GM23338 (cell line): ENCODE data around the gene FCRL1. TPM values are rescaled to one million over a fixed set of nuclear protein-coding genes. Genes with fewer than 3 reads are reported as not detected.

Experiments
- ATAC-seq: fragments of 200-7000 bp; cut with Tn5 transposase; 3 replicates; pipeline ENCODE4 v1.9.1; 2020
- DNase-seq: peaks from one replicate; pipeline ENCODE4 v3.0.0-alpha.2; 2015; ENCODE audit warnings: low spot score
- H2AFZ ChIP-seq: fragments of 200-600 bp; sonication (generic); 2 replicates; pipeline ENCODE4 v1.8.0; 2016; ENCODE audit warnings: antibody characterized with exemption, mild to moderate bottlenecking, moderate library complexity
- H3F3A ChIP-seq: fragments of 200-600 bp; sonication (generic); replicated peaks from 2 replicates; pipeline ENCODE4 v1.8.0; 2017; ENCODE audit warnings: antibody characterized with exemption, mixed run types, low read depth
- H3K27ac ChIP-seq: fragments of 200-600 bp; sonication (generic); 2 replicates; pipeline ENCODE4 v1.6.1; 2016; ENCODE audit warnings: low read depth
- H3K27me3 ChIP-seq: fragments of 200-600 bp; sonication (generic); 2 replicates; pipeline ENCODE4 v1.8.0; 2016; ENCODE audit warnings: mild to moderate bottlenecking, mixed run types, moderate library complexity; ENCODE audit not compliant: insufficient read depth
- H3K36me3 ChIP-seq: fragments of 200-600 bp; sonication (generic); 2 replicates; pipeline ENCODE4 v1.8.0; 2016; ENCODE audit warnings: mild to moderate bottlenecking; ENCODE audit not compliant: insufficient read depth
- H3K4me1 ChIP-seq: fragments of 200-600 bp; sonication (generic); 2 replicates; pipeline ENCODE4 v1.8.0; 2016; ENCODE audit warnings: mild to moderate bottlenecking, moderate library complexity; ENCODE audit not compliant: insufficient read depth
- H3K4me2 ChIP-seq: fragments of 200-600 bp; sonication (generic); 2 replicates; pipeline ENCODE4 v1.7.1; 2017; ENCODE audit warnings: mixed run types
- H3K4me3 ChIP-seq: fragments of 200-600 bp; sonication (generic); 2 replicates; pipeline ENCODE4 v1.6.1; 2016; ENCODE audit warnings: mixed run types
- H3K79me2 ChIP-seq: fragments of 200-600 bp; sonication (generic); replicated peaks from 2 replicates; pipeline ENCODE4 v1.8.0; 2017; ENCODE audit warnings: mild to moderate bottlenecking; ENCODE audit not compliant: insufficient read depth
- H3K9me2 ChIP-seq: fragments of 200-600 bp; sonication (generic); 2 replicates; pipeline ENCODE4 v1.8.0; 2017; ENCODE audit not compliant: insufficient read depth
- H4K20me1 ChIP-seq: fragments of 200-600 bp; sonication (generic); replicated peaks from 2 replicates; pipeline ENCODE4 v1.8.0; 2017; ENCODE audit warnings: mild to moderate bottlenecking; ENCODE audit not compliant: insufficient read depth
- H3K27ac Mint-ChIP-seq: 2 replicates; pipeline ENCODE4 v1.8.0; 2020; ENCODE audit warnings: inconsistent platforms, mild to moderate bottlenecking, moderate library complexity, mixed read lengths
- H3K27me3 Mint-ChIP-seq: 3 replicates; pipeline ENCODE4 v1.8.0; 2022; ENCODE audit warnings: low read depth, mild to moderate bottlenecking, moderate library complexity, mixed read lengths, inconsistent platforms; ENCODE audit not compliant: insufficient read depth, poor library complexity
- H3K36me3 Mint-ChIP-seq: 3 replicates; pipeline ENCODE4 v1.8.0; 2021; ENCODE audit warnings: low read depth, mild to moderate bottlenecking, inconsistent platforms, moderate library complexity, mixed read lengths
- H3K4me1 Mint-ChIP-seq: 3 replicates; pipeline ENCODE4 v1.8.0; 2020; ENCODE audit warnings: mild to moderate bottlenecking, inconsistent platforms, mixed read lengths
- H3K4me3 Mint-ChIP-seq: 3 replicates; pipeline ENCODE4 v1.8.0; 2021; ENCODE audit warnings: moderate library complexity, mild to moderate bottlenecking, inconsistent platforms, mixed read lengths
- H3K9me3 Mint-ChIP-seq: 3 replicates; pipeline ENCODE4 v1.8.0; 2020; ENCODE audit warnings: moderate library complexity, mild to moderate bottlenecking, inconsistent platforms, mixed read lengths
- CREB1 ChIP-seq: fragments of 250-450 bp; sonication (Bioruptor Pico); IDR thresholded peaks from 2 replicates; pipeline ENCODE4 v1.5.0; 2020; ENCODE audit warnings: low read depth, mild to moderate bottlenecking, moderate library complexity
- EZH2 ChIP-seq: fragments of 200-600 bp; sonication (generic); IDR thresholded peaks from one replicate; pipeline ENCODE4 v1.8.0; 2017; ENCODE audit warnings: antibody characterized with exemption, mild to moderate bottlenecking, low read depth; ENCODE audit not compliant: unreplicated experiment
- EZH2phosphoT487 ChIP-seq: fragments of 200-600 bp; sonication (generic); IDR thresholded peaks from one replicate; pipeline ENCODE4 v1.8.1; 2018; ENCODE audit warnings: antibody characterized with exemption; ENCODE audit not compliant: unreplicated experiment
- JUNB ChIP-seq: IDR thresholded peaks from one replicate; pipeline ENCODE4 v1.6.1; 2016; ENCODE audit warnings: antibody characterized with exemption; ENCODE audit not compliant: unreplicated experiment
- NANOG ChIP-seq: IDR thresholded peaks from 2 replicates; pipeline ENCODE4 v1.6.1; 2016; ENCODE audit warnings: antibody characterized with exemption, borderline replicate concordance
- POLR2AphosphoS5 ChIP-seq: IDR thresholded peaks from 2 replicates; pipeline ENCODE4 v1.6.1; 2016; ENCODE audit warnings: antibody characterized with exemption, low read depth
- REST ChIP-seq: IDR thresholded peaks from one replicate; pipeline ENCODE4 v1.6.1; 2018; ENCODE audit warnings: antibody characterized with exemption; ENCODE audit not compliant: unreplicated experiment
- STAT1 ChIP-seq: IDR thresholded peaks from one replicate; pipeline ENCODE4 v1.6.1; 2016; ENCODE audit warnings: antibody characterized with exemption; ENCODE audit not compliant: unreplicated experiment
- ZNF114 ChIP-seq: fragments of 250-450 bp; sonication (Bioruptor Pico); IDR thresholded peaks from 2 replicates; pipeline ENCODE4 v1.5.0; 2020; ENCODE audit warnings: mild to moderate bottlenecking, moderate library complexity
- ZNF331 ChIP-seq: fragments of 250-450 bp; sonication (Bioruptor Pico); IDR thresholded peaks from 2 replicates; pipeline ENCODE4 v1.5.0; 2020; ENCODE audit warnings: low read depth, mild to moderate bottlenecking, moderate library complexity
- polyA plus RNA-seq: library from polyadenylated mRNA; unstranded; fragments of >200 nt; fragmentation: Nextera tagmentation; extraction: Ambion mirVana; gene quantifications from 2 replicates; pipeline ENCODE4 v1.2.1, GENCODE V29; 2016
- total RNA-seq: library from RNA; depleted of rRNA; stranded (reverse); fragments of >200 nt; shearing (Covaris generic); gene quantifications from 2 replicates; pipeline ENCODE4 v1.2.3, GENCODE V29; 2014
- TF ChIP-seq, protein P1 (sequence below), 2 experiments: fragments of 200-600 bp in 1 of 2; sonication (generic) in 1 of 2; conservative IDR thresholded peaks; 2 replicates each; pipeline versions ENCODE4 v1.5.1 to v1.6.1; 2016 to 2017; ENCODE audit warnings: antibody characterized with exemption in 2 of 2, low read depth in 2 of 2, mild to moderate bottlenecking in 2 of 2, moderate library complexity in 1 of 2
- TF ChIP-seq, protein P2 (sequence below): fragments of 250-450 bp; sonication (Bioruptor Pico); IDR thresholded peaks from 2 replicates; pipeline ENCODE4 v1.5.0; 2020; ENCODE audit warnings: mild to moderate bottlenecking, moderate library complexity
- TF ChIP-seq, protein P3 (sequence below): IDR thresholded peaks from 2 replicates; pipeline ENCODE4 v1.6.1; 2016; ENCODE audit warnings: antibody characterized with exemption

Gene FCRL1
- total and polyA plus RNA-seq, 2 experiments from 2014 or later: not detected

GRCh38 chr1:157829711-157830110, 9.8 kb upstream of the FCRL1 start:
- Mint-ChIP-seq H3K4me3 (no peak overlapping the region), H3K9me3 (no peaks in the 10 kb centered on the region), H3K36me3 (no peaks in the 10 kb centered on the region), H3K4me1 (no peaks in the 10 kb centered on the region), H3K27ac (no peak overlapping the region), H3K27me3 (no peaks in the 10 kb centered on the region)
- Histone ChIP-seq H3K79me2 (no peaks in the 10 kb centered on the region), H2AFZ (no peak overlapping the region), H3K36me3 (no peaks in the 10 kb centered on the region), H3K9me2 (peaks cover 16% of the 10 kb centered on the region; the same call in 1 of the 2 replicates), H4K20me1 (no peaks in the 10 kb centered on the region), H3K27ac (no peak overlapping the region), H3K4me3 (no peak overlapping the region), H3K4me1 (no peaks in the 10 kb centered on the region), H3F3A (no peaks in the 10 kb centered on the region), H3K27me3 (no peaks in the 10 kb centered on the region), H3K4me2 (no peak overlapping the region)
- TF ChIP-seq JUNB (no peak), REST (no peak), EZH2 (no peak), CREB1 (no peak), NANOG (no peak), ZNF114 (no peak), STAT1 (no peak), EZH2phosphoT487 (no peak), ZNF331 (CRISPR knock-in tag) (no peak), POLR2AphosphoS5 (no peak)
- TF ChIP-seq, protein P1, sequence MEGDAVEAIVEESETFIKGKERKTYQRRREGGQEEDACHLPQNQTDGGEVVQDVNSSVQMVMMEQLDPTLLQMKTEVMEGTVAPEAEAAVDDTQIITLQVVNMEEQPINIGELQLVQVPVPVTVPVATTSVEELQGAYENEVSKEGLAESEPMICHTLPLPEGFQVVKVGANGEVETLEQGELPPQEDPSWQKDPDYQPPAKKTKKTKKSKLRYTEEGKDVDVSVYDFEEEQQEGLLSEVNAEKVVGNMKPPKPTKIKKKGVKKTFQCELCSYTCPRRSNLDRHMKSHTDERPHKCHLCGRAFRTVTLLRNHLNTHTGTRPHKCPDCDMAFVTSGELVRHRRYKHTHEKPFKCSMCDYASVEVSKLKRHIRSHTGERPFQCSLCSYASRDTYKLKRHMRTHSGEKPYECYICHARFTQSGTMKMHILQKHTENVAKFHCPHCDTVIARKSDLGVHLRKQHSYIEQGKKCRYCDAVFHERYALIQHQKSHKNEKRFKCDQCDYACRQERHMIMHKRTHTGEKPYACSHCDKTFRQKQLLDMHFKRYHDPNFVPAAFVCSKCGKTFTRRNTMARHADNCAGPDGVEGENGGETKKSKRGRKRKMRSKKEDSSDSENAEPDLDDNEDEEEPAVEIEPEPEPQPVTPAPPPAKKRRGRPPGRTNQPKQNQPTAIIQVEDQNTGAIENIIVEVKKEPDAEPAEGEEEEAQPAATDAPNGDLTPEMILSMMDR (conservative IDR thresholded peaks at IDR 0.05; ENCODE audit: low read depth in 2 of 2): no peak
- TF ChIP-seq, protein P2, sequence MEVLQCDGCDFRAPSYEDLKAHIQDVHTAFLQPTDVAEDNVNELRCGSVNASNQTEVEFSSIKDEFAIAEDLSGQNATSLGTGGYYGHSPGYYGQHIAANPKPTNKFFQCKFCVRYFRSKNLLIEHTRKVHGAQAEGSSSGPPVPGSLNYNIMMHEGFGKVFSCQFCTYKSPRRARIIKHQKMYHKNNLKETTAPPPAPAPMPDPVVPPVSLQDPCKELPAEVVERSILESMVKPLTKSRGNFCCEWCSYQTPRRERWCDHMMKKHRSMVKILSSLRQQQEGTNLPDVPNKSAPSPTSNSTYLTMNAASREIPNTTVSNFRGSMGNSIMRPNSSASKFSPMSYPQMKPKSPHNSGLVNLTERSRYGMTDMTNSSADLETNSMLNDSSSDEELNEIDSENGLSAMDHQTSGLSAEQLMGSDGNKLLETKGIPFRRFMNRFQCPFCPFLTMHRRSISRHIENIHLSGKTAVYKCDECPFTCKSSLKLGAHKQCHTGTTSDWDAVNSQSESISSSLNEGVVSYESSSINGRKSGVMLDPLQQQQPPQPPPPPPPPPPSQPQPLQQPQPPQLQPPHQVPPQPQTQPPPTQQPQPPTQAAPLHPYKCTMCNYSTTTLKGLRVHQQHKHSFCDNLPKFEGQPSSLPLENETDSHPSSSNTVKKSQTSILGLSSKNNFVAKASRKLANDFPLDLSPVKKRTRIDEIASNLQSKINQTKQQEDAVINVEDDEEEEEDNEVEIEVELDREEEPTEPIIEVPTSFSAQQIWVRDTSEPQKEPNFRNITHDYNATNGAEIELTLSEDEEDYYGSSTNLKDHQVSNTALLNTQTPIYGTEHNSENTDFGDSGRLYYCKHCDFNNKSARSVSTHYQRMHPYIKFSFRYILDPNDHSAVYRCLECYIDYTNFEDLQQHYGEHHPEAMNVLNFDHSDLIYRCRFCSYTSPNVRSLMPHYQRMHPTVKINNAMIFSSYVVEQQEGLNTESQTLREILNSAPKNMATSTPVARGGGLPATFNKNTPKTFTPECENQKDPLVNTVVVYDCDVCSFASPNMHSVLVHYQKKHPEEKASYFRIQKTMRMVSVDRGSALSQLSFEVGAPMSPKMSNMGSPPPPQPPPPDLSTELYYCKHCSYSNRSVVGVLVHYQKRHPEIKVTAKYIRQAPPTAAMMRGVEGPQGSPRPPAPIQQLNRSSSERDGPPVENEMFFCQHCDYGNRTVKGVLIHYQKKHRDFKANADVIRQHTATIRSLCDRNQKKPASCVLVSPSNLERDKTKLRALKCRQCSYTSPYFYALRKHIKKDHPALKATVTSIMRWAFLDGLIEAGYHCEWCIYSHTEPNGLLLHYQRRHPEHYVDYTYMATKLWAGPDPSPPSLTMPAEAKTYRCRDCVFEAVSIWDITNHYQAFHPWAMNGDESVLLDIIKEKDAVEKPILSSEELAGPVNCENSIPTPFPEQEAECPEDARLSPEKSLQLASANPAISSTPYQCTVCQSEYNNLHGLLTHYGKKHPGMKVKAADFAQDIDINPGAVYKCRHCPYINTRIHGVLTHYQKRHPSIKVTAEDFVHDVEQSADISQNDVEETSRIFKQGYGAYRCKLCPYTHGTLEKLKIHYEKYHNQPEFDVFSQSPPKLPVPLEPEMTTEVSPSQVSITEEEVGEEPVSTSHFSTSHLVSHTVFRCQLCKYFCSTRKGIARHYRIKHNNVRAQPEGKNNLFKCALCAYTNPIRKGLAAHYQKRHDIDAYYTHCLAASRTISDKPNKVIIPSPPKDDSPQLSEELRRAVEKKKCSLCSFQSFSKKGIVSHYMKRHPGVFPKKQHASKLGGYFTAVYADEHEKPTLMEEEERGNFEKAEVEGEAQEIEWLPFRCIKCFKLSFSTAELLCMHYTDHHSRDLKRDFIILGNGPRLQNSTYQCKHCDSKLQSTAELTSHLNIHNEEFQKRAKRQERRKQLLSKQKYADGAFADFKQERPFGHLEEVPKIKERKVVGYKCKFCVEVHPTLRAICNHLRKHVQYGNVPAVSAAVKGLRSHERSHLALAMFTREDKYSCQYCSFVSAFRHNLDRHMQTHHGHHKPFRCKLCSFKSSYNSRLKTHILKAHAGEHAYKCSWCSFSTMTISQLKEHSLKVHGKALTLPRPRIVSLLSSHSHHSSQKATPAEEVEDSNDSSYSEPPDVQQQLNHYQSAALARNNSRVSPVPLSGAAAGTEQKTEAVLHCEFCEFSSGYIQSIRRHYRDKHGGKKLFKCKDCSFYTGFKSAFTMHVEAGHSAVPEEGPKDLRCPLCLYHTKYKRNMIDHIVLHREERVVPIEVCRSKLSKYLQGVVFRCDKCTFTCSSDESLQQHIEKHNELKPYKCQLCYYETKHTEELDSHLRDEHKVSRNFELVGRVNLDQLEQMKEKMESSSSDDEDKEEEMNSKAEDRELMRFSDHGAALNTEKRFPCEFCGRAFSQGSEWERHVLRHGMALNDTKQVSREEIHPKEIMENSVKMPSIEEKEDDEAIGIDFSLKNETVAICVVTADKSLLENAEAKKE: no peak
- TF ChIP-seq, protein P3, sequence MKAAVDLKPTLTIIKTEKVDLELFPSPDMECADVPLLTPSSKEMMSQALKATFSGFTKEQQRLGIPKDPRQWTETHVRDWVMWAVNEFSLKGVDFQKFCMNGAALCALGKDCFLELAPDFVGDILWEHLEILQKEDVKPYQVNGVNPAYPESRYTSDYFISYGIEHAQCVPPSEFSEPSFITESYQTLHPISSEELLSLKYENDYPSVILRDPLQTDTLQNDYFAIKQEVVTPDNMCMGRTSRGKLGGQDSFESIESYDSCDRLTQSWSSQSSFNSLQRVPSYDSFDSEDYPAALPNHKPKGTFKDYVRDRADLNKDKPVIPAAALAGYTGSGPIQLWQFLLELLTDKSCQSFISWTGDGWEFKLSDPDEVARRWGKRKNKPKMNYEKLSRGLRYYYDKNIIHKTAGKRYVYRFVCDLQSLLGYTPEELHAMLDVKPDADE: no peak
- DNase-seq (no peak), ATAC-seq (no peak)
